Parathyroid adenoma (tissue), 2 donors: Measurements from ENCODE around the gene COX5A.
"Not testable (repeated sequence)": the region's sequence is repeated elsewhere in the genome, so short reads cannot be mapped to it uniquely, and the experiment has no call there.

Source experiments
- H2AFZ ChIP-seq: fragments of 300-600 bp; sonication (generic); one replicate; pipeline ENCODE4 v1.7.0; 2017; ENCODE audit warnings: antibody characterized with exemption, mild to moderate bottlenecking
- H3K27ac ChIP-seq: fragments of 300-600 bp; sonication (generic); one replicate; pipeline ENCODE4 v1.7.0; 2017
- H3K27me3 ChIP-seq: fragments of 300-600 bp; sonication (generic); one replicate; pipeline ENCODE4 v1.7.0; 2017; ENCODE audit warnings: low read length; ENCODE audit not compliant: control insufficient read depth, insufficient read depth
- H3K36me3 ChIP-seq: fragments of 300-600 bp; sonication (generic); one replicate; pipeline ENCODE4 v1.7.0; 2017; ENCODE audit warnings: low read length; ENCODE audit not compliant: control insufficient read depth, insufficient read depth
- H3K4me1 ChIP-seq: fragments of 300-600 bp; sonication (generic); one replicate; pipeline ENCODE4 v1.7.0; 2017; ENCODE audit warnings: control low read depth
- H3K4me2 ChIP-seq: fragments of 300-600 bp; sonication (generic); one replicate; pipeline ENCODE4 v1.7.0; 2017; ENCODE audit warnings: low read length
- H3K4me3 ChIP-seq: fragments of 300-600 bp; sonication (generic); one replicate; pipeline ENCODE4 v1.7.0; 2017; ENCODE audit warnings: low read depth, low read length
- H3K79me2 ChIP-seq: fragments of 300-600 bp; sonication (generic); one replicate; pipeline ENCODE4 v1.7.0; 2017; ENCODE audit warnings: control low read depth
- H3K9ac ChIP-seq: fragments of 300-600 bp; sonication (generic); one replicate; pipeline ENCODE4 v1.7.0; 2017; ENCODE audit warnings: mild to moderate bottlenecking
- H3K9me3 ChIP-seq: fragments of 300-600 bp; sonication (generic); one replicate; pipeline ENCODE4 v1.7.0; 2017; ENCODE audit warnings: low read length; ENCODE audit not compliant: control insufficient read depth
- TF ChIP-seq, protein P1 (sequence below): fragments of 300-600 bp; sonication (generic); IDR thresholded peaks from one replicate; pipeline ENCODE4 v1.7.0; 2017; ENCODE audit warnings: antibody characterized with exemption, mild to moderate bottlenecking
- donor health status: primary hyperparathyroidism.

COX5A gene

DNA sequence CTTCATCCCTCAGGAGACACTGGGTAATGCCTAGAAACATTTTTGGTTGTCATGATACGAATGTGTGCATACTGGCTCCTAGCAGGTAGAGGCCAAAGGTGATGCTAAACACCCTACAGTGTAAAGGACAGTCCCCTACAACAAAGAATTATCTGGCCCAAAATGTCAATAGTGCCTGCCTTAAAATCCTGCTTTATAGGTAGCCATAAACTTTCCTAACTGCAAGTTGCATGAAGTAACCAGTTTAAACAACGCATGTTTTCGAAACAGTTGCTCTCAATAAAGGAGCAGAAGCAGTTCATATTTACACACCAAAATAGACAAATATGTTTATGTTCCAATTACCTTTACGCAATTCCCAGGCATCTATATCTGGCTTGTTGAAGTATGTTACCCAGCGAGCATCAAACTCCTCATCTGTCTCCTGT, 9.1 kb downstream of the COX5A start:
- Histone ChIP-seq H3K27ac (no peak overlapping the region), H3K4me1 (no peaks in the 10 kb centered on the region), H3K9ac (no peak overlapping the region), H3K9me3 (no peaks in the 10 kb centered on the region), H3K79me2 (peaks cover 10% of the 10 kb centered on the region), H3K4me2 (no peak overlapping the region), H3K27me3 (no peaks in the 10 kb centered on the region), H3K36me3 (no peaks in the 10 kb centered on the region), H2AFZ (no peak overlapping the region), H3K4me3 (no peak overlapping the region)
- TF ChIP-seq, protein P1, sequence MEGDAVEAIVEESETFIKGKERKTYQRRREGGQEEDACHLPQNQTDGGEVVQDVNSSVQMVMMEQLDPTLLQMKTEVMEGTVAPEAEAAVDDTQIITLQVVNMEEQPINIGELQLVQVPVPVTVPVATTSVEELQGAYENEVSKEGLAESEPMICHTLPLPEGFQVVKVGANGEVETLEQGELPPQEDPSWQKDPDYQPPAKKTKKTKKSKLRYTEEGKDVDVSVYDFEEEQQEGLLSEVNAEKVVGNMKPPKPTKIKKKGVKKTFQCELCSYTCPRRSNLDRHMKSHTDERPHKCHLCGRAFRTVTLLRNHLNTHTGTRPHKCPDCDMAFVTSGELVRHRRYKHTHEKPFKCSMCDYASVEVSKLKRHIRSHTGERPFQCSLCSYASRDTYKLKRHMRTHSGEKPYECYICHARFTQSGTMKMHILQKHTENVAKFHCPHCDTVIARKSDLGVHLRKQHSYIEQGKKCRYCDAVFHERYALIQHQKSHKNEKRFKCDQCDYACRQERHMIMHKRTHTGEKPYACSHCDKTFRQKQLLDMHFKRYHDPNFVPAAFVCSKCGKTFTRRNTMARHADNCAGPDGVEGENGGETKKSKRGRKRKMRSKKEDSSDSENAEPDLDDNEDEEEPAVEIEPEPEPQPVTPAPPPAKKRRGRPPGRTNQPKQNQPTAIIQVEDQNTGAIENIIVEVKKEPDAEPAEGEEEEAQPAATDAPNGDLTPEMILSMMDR = no peak

DNA sequence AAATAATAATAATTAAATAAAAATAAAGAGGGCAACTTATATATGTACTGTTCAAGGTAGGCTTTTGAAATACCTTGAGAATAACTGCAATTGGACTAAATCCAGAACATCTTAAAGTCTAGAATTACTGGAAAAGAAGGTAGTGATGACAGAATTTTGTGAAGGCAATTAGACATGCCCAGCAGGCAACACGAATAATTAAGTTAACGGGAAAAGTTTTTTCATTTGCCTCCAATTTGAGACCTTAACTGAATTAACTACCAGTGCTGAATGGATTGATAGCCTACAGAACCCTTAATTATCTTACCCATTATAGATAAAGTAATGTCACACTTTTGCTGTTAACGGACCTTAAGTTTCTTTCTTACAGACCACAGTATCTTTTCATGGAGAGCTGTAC, 13.3 kb downstream of the COX5A start:
- Histone ChIP-seq H3K4me3 (no peak overlapping the region), H3K79me2 (peaks cover 4% of the 10 kb centered on the region), H2AFZ (no peak overlapping the region), H3K9ac (no peak overlapping the region), H3K4me2 (no peak overlapping the region), H3K4me1 (no peaks in the 10 kb centered on the region), H3K36me3 (no peaks in the 10 kb centered on the region), H3K9me3 (no peaks in the 10 kb centered on the region), H3K27me3 (no peaks in the 10 kb centered on the region), H3K27ac (no peak overlapping the region)
- TF ChIP-seq, protein P1 = no peak

- no peak overlapping the region for H3K4me2 ChIP-seq
- no peaks in the 10 kb centered on the region for H3K36me3 ChIP-seq
- H2AFZ ChIP-seq = no peak overlapping the region
- no peak overlapping the region for H3K4me3 ChIP-seq
- no peak overlapping the region for H3K9ac ChIP-seq
- TF ChIP-seq, protein P1 = no peak
- no peaks in the 10 kb centered on the region for H3K27me3 ChIP-seq
- no peak overlapping the region for H3K27ac ChIP-seq
- no peaks in the 10 kb centered on the region for H3K4me1 ChIP-seq
- no peaks in the 10 kb centered on the region for H3K79me2 ChIP-seq
- H3K9me3 ChIP-seq = no peaks in the 10 kb centered on the region
These were observed 17.4 kb downstream of the COX5A start for GRCh38 chr15:74920456-74920855.

DNA sequence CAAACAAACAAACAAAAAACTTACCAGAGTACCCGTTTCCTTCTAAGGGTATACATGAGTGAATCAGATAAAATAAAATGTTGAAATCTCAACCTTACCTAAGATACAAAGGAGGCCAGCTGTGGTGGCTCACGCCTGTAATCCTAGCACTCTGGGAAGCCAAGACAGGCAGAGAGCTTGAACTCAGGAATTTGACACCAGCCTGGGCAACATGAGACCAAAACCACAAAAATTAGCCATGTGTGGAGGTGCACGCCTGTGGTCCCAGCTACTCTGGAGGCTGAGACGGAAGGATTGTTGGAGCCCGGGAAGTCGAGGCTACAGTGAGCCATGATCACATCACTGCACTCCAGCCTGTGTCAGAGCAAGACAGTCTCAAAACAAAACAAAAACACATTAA, 20.2 kb downstream of the COX5A start:
- H2AFZ ChIP-seq = no peak overlapping the region
- H3K9me3 ChIP-seq = no peaks in the 10 kb centered on the region
- no peaks in the 10 kb centered on the region for H3K79me2 ChIP-seq
- TF ChIP-seq, protein P1 = no peak
- no peak overlapping the region for H3K27ac ChIP-seq
- H3K4me3 ChIP-seq = no peak overlapping the region
- no peaks in the 10 kb centered on the region for H3K36me3 ChIP-seq
- H3K27me3 ChIP-seq = no peaks in the 10 kb centered on the region
- H3K9ac ChIP-seq = no peak overlapping the region
- H3K4me1 ChIP-seq = no peaks in the 10 kb centered on the region
- H3K4me2 ChIP-seq = no peak overlapping the region

- H3K27ac ChIP-seq, H3K9ac ChIP-seq, H3K4me3 ChIP-seq, H2AFZ ChIP-seq, H3K4me1 ChIP-seq, H3K36me3 ChIP-seq, H3K9me3 ChIP-seq, H3K79me2 ChIP-seq, H3K27me3 ChIP-seq, H3K4me2 ChIP-seq: not testable (repeated sequence)
These were observed 24.1 kb downstream of the COX5A start for GRCh38 chr15:74913799-74914198.
